GM23338 (cell line): ENCODE measurements around the gene MGLL. TPM values are rescaled to one million over a fixed set of nuclear protein-coding genes. Genes with fewer than 3 reads are reported as not detected.
A peak's percentile ranks its signal among the peaks of the same experiment; 100 is the strongest.

Source experiments
- ATAC-seq: fragments of 200-7000 bp; cut with Tn5 transposase; 3 replicates; pipeline ENCODE4 v1.9.1; 2020
- DNase-seq: peaks from one replicate; pipeline ENCODE4 v3.0.0-alpha.2; 2015; ENCODE audit warnings: low spot score
- H2AFZ ChIP-seq: fragments of 200-600 bp; sonication (generic); 2 replicates; pipeline ENCODE4 v1.8.0; 2016; ENCODE audit warnings: antibody characterized with exemption, mild to moderate bottlenecking, moderate library complexity
- H3F3A ChIP-seq: fragments of 200-600 bp; sonication (generic); replicated peaks from 2 replicates; pipeline ENCODE4 v1.8.0; 2017; ENCODE audit warnings: antibody characterized with exemption, mixed run types, low read depth
- H3K27ac ChIP-seq: fragments of 200-600 bp; sonication (generic); 2 replicates; pipeline ENCODE4 v1.6.1; 2016; ENCODE audit warnings: low read depth
- H3K27me3 ChIP-seq: fragments of 200-600 bp; sonication (generic); 2 replicates; pipeline ENCODE4 v1.8.0; 2016; ENCODE audit warnings: mild to moderate bottlenecking, mixed run types, moderate library complexity; ENCODE audit not compliant: insufficient read depth
- H3K36me3 ChIP-seq: fragments of 200-600 bp; sonication (generic); 2 replicates; pipeline ENCODE4 v1.8.0; 2016; ENCODE audit warnings: mild to moderate bottlenecking; ENCODE audit not compliant: insufficient read depth
- H3K4me1 ChIP-seq: fragments of 200-600 bp; sonication (generic); 2 replicates; pipeline ENCODE4 v1.8.0; 2016; ENCODE audit warnings: mild to moderate bottlenecking, moderate library complexity; ENCODE audit not compliant: insufficient read depth
- H3K4me2 ChIP-seq: fragments of 200-600 bp; sonication (generic); 2 replicates; pipeline ENCODE4 v1.7.1; 2017; ENCODE audit warnings: mixed run types
- H3K4me3 ChIP-seq: fragments of 200-600 bp; sonication (generic); 2 replicates; pipeline ENCODE4 v1.6.1; 2016; ENCODE audit warnings: mixed run types
- H3K79me2 ChIP-seq: fragments of 200-600 bp; sonication (generic); replicated peaks from 2 replicates; pipeline ENCODE4 v1.8.0; 2017; ENCODE audit warnings: mild to moderate bottlenecking; ENCODE audit not compliant: insufficient read depth
- H3K9me2 ChIP-seq: fragments of 200-600 bp; sonication (generic); 2 replicates; pipeline ENCODE4 v1.8.0; 2017; ENCODE audit not compliant: insufficient read depth
- H4K20me1 ChIP-seq: fragments of 200-600 bp; sonication (generic); replicated peaks from 2 replicates; pipeline ENCODE4 v1.8.0; 2017; ENCODE audit warnings: mild to moderate bottlenecking; ENCODE audit not compliant: insufficient read depth
- H3K27ac Mint-ChIP-seq: 2 replicates; pipeline ENCODE4 v1.8.0; 2020; ENCODE audit warnings: inconsistent platforms, mild to moderate bottlenecking, moderate library complexity, mixed read lengths
- H3K27me3 Mint-ChIP-seq: 3 replicates; pipeline ENCODE4 v1.8.0; 2022; ENCODE audit warnings: low read depth, mild to moderate bottlenecking, moderate library complexity, mixed read lengths, inconsistent platforms; ENCODE audit not compliant: insufficient read depth, poor library complexity
- H3K36me3 Mint-ChIP-seq: 3 replicates; pipeline ENCODE4 v1.8.0; 2021; ENCODE audit warnings: low read depth, mild to moderate bottlenecking, inconsistent platforms, moderate library complexity, mixed read lengths
- H3K4me1 Mint-ChIP-seq: 3 replicates; pipeline ENCODE4 v1.8.0; 2020; ENCODE audit warnings: mild to moderate bottlenecking, inconsistent platforms, mixed read lengths
- H3K4me3 Mint-ChIP-seq: 3 replicates; pipeline ENCODE4 v1.8.0; 2021; ENCODE audit warnings: moderate library complexity, mild to moderate bottlenecking, inconsistent platforms, mixed read lengths
- H3K9me3 Mint-ChIP-seq: 3 replicates; pipeline ENCODE4 v1.8.0; 2020; ENCODE audit warnings: moderate library complexity, mild to moderate bottlenecking, inconsistent platforms, mixed read lengths
- CREB1 ChIP-seq: fragments of 250-450 bp; sonication (Bioruptor Pico); IDR thresholded peaks from 2 replicates; pipeline ENCODE4 v1.5.0; 2020; ENCODE audit warnings: low read depth, mild to moderate bottlenecking, moderate library complexity
- EZH2phosphoT487 ChIP-seq: fragments of 200-600 bp; sonication (generic); IDR thresholded peaks from one replicate; pipeline ENCODE4 v1.8.1; 2018; ENCODE audit warnings: antibody characterized with exemption; ENCODE audit not compliant: unreplicated experiment
- STAT1 ChIP-seq: IDR thresholded peaks from one replicate; pipeline ENCODE4 v1.6.1; 2016; ENCODE audit warnings: antibody characterized with exemption; ENCODE audit not compliant: unreplicated experiment
- polyA plus RNA-seq: library from polyadenylated mRNA; unstranded; fragments of >200 nt; fragmentation: Nextera tagmentation; extraction: Ambion mirVana; gene quantifications from 2 replicates; pipeline ENCODE4 v1.2.1, GENCODE V29; 2016
- total RNA-seq: library from RNA; depleted of rRNA; stranded (reverse); fragments of >200 nt; shearing (Covaris generic); gene quantifications from 2 replicates; pipeline ENCODE4 v1.2.3, GENCODE V29; 2014
- TF ChIP-seq, protein P1 (sequence below): IDR thresholded peaks from one replicate; pipeline ENCODE4 v1.6.1; 2018; ENCODE audit warnings: antibody characterized with exemption; ENCODE audit not compliant: unreplicated experiment
- TF ChIP-seq, protein P2 (sequence below): IDR thresholded peaks from 2 replicates; pipeline ENCODE4 v1.6.1; 2016; ENCODE audit warnings: antibody characterized with exemption
- TF ChIP-seq, protein P3 (sequence below), 2 experiments: fragments of 200-600 bp in 1 of 2; sonication (generic) in 1 of 2; conservative IDR thresholded peaks; 2 replicates each; pipeline versions ENCODE4 v1.5.1 to v1.6.1; 2016 to 2017; ENCODE audit warnings: antibody characterized with exemption in 2 of 2, low read depth in 2 of 2, mild to moderate bottlenecking in 2 of 2, moderate library complexity in 1 of 2

Gene MGLL
- total and polyA plus RNA-seq, 2 experiments from 2014 or later = 0.71 to 0.83 TPM

DNA sequence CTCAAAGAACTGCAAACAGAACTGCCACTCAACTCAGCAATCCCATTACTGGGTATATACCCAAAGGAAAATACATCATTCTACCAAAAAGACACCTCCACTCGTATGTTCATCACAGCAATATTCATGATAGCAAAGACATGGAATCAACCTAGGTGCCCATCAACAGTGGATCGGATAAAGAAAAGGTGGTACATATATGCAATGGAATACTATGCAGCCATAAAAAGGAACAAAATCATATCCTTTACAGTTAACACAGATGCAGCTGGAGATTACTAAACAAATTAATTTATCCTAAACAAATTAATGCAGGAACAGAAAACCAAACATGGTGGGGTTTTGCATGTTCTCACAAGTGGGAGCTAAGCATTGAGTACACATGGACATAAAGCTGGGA is 27.3 kb downstream of the MGLL start (continued):
- no peak for TF ChIP-seq CREB1
- TF ChIP-seq, protein P1, sequence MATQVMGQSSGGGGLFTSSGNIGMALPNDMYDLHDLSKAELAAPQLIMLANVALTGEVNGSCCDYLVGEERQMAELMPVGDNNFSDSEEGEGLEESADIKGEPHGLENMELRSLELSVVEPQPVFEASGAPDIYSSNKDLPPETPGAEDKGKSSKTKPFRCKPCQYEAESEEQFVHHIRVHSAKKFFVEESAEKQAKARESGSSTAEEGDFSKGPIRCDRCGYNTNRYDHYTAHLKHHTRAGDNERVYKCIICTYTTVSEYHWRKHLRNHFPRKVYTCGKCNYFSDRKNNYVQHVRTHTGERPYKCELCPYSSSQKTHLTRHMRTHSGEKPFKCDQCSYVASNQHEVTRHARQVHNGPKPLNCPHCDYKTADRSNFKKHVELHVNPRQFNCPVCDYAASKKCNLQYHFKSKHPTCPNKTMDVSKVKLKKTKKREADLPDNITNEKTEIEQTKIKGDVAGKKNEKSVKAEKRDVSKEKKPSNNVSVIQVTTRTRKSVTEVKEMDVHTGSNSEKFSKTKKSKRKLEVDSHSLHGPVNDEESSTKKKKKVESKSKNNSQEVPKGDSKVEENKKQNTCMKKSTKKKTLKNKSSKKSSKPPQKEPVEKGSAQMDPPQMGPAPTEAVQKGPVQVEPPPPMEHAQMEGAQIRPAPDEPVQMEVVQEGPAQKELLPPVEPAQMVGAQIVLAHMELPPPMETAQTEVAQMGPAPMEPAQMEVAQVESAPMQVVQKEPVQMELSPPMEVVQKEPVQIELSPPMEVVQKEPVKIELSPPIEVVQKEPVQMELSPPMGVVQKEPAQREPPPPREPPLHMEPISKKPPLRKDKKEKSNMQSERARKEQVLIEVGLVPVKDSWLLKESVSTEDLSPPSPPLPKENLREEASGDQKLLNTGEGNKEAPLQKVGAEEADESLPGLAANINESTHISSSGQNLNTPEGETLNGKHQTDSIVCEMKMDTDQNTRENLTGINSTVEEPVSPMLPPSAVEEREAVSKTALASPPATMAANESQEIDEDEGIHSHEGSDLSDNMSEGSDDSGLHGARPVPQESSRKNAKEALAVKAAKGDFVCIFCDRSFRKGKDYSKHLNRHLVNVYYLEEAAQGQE = no peak
- no peak for TF ChIP-seq EZH2phosphoT487
- no peak for TF ChIP-seq STAT1
- TF ChIP-seq, protein P2, sequence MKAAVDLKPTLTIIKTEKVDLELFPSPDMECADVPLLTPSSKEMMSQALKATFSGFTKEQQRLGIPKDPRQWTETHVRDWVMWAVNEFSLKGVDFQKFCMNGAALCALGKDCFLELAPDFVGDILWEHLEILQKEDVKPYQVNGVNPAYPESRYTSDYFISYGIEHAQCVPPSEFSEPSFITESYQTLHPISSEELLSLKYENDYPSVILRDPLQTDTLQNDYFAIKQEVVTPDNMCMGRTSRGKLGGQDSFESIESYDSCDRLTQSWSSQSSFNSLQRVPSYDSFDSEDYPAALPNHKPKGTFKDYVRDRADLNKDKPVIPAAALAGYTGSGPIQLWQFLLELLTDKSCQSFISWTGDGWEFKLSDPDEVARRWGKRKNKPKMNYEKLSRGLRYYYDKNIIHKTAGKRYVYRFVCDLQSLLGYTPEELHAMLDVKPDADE = no peak

DNA sequence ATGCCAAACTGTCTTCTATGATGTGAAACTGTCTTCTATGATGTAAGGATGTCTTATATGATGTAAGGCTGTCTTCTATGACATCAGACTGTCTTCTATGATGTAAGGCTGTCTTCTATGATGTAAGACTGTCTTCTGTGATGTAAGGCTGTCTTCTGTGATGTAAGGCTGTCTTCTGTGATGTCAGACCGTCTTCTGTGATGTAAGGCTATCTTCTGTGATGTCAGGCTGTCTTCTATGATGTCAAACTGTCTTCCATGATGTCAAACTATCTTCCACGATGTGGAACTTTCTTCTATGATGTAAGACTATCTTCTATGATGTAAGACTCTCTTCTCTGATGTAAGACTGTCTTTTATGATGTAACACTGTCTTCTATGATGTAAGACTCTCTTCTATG is 27.9 kb downstream of the MGLL start:
- no peaks in the 10 kb centered on the region for H3K36me3 Mint-ChIP-seq
- Histone ChIP-seq H2AFZ (no peak overlapping the region), H3K4me2 (no peak overlapping the region), H3F3A (no peaks in the 10 kb centered on the region), H3K4me3 (no peak overlapping the region), H4K20me1 (no peaks in the 10 kb centered on the region), H3K27ac (no peak overlapping the region), H3K36me3 (no peaks in the 10 kb centered on the region), H3K4me1 (no peaks in the 10 kb centered on the region), H3K9me2 (no peaks in the 10 kb centered on the region), H3K27me3 (no peaks in the 10 kb centered on the region), H3K79me2 (no peaks in the 10 kb centered on the region)
- H3K27me3 Mint-ChIP-seq = peaks cover 10% of the 10 kb centered on the region
- TF ChIP-seq, protein P3, sequence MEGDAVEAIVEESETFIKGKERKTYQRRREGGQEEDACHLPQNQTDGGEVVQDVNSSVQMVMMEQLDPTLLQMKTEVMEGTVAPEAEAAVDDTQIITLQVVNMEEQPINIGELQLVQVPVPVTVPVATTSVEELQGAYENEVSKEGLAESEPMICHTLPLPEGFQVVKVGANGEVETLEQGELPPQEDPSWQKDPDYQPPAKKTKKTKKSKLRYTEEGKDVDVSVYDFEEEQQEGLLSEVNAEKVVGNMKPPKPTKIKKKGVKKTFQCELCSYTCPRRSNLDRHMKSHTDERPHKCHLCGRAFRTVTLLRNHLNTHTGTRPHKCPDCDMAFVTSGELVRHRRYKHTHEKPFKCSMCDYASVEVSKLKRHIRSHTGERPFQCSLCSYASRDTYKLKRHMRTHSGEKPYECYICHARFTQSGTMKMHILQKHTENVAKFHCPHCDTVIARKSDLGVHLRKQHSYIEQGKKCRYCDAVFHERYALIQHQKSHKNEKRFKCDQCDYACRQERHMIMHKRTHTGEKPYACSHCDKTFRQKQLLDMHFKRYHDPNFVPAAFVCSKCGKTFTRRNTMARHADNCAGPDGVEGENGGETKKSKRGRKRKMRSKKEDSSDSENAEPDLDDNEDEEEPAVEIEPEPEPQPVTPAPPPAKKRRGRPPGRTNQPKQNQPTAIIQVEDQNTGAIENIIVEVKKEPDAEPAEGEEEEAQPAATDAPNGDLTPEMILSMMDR (conservative IDR thresholded peaks at IDR 0.05; ENCODE audit: low read depth in 2 of 2) = no peak
- TF ChIP-seq CREB1 = peak; percentile 81
- no peaks in the 10 kb centered on the region for H3K9me3 Mint-ChIP-seq
- peaks cover 9% of the 10 kb centered on the region for H3K4me1 Mint-ChIP-seq
- H3K27ac Mint-ChIP-seq = no peak overlapping the region
- no peak for DNase-seq
- no peak for ATAC-seq
- H3K4me3 Mint-ChIP-seq = no peak overlapping the region
